T-helper 2 cell treated with Interferon-gamma antibody and Interleukin-4, amounts not matched to agents 5 μg/mL and 100 μg/mL, for 36 hours (primary cell): ENCODE results near the gene ZNF563.
"Not testable (repeated sequence)": the region's sequence is repeated elsewhere in the genome, so short reads cannot be mapped to it uniquely, and the experiment has no call there.

Source experiments
- DNase-seq: peaks from one replicate; pipeline ENCODE4 v3.0.0; 2021; ENCODE audit warnings: low spot score
- H3K27ac Mint-ChIP-seq: one replicate; pipeline ENCODE4 v1.8.0; 2021; ENCODE audit warnings: mild to moderate bottlenecking, mixed read lengths
- H3K27me3 Mint-ChIP-seq: one replicate; pipeline ENCODE4 v1.8.0; 2021; ENCODE audit warnings: low read depth, mixed read lengths
- H3K36me3 Mint-ChIP-seq: one replicate; pipeline ENCODE4 v1.8.0; 2021; ENCODE audit warnings: low read depth, mixed read lengths
- H3K4me1 Mint-ChIP-seq: one replicate; pipeline ENCODE4 v1.8.0; 2021; ENCODE audit warnings: low read depth, mixed read lengths
- H3K4me3 Mint-ChIP-seq: one replicate; pipeline ENCODE4 v1.8.0; 2022; ENCODE audit warnings: mild to moderate bottlenecking, moderate library complexity, mixed read lengths
- H3K9me3 Mint-ChIP-seq: one replicate; pipeline ENCODE4 v1.8.0; 2021; ENCODE audit warnings: mixed read lengths

Gene ZNF563

GRCh38 chr19:12331211-12331941 is 2.1 kb downstream of the ZNF563 start:
- Mint-ChIP-seq H3K27me3 (no peaks in the 10 kb centered on the region), H3K4me3 (peak overlapping the region; percentile 96), H3K27ac (peak overlapping the region; percentile 97), H3K9me3 (peaks cover 18% of the 10 kb centered on the region), H3K4me1 (peaks cover 28% of the 10 kb centered on the region), H3K36me3 (peaks cover 18% of the 10 kb centered on the region)
- peak; percentile 83 for DNase-seq

GRCh38 chr19:12330340-12330739 is 3.1 kb downstream of the ZNF563 start:
- Mint-ChIP-seq H3K27me3 (no peaks in the 10 kb centered on the region), H3K4me1 (peaks cover 28% of the 10 kb centered on the region)

GRCh38 chr19:12325690-12326089 is 7.7 kb downstream of the ZNF563 start:
- no peak overlapping the region for H3K4me3 Mint-ChIP-seq
- H3K9me3 Mint-ChIP-seq = peaks cover 54% of the 10 kb centered on the region
- H3K4me1 Mint-ChIP-seq = peaks cover 3% of the 10 kb centered on the region
- no peak overlapping the region for H3K27ac Mint-ChIP-seq
- no peaks in the 10 kb centered on the region for H3K27me3 Mint-ChIP-seq
- H3K36me3 Mint-ChIP-seq = peaks cover 59% of the 10 kb centered on the region
- no peak for DNase-seq

More at GRCh38 chr19:12330340-12330739, 3.1 kb downstream of the ZNF563 start:
- no peak for DNase-seq
- Mint-ChIP-seq H3K36me3 (peaks cover 27% of the 10 kb centered on the region), H3K27ac (no peak overlapping the region), H3K4me3 (no peak overlapping the region), H3K9me3 (peaks cover 29% of the 10 kb centered on the region)

- H3K27me3 Mint-ChIP-seq = no peaks in the 10 kb centered on the region
- no peak overlapping the region for H3K4me3 Mint-ChIP-seq
- H3K36me3 Mint-ChIP-seq = peaks cover 74% of the 10 kb centered on the region
- DNase-seq = no peak
- peaks cover 1% of the 10 kb centered on the region for H3K4me1 Mint-ChIP-seq
- peaks cover 58% of the 10 kb centered on the region for H3K9me3 Mint-ChIP-seq
- no peak overlapping the region for H3K27ac Mint-ChIP-seq
Measured at GRCh38 chr19:12318782-12319413, 14.5 kb downstream of the ZNF563 start.

- no peak for DNase-seq
- Mint-ChIP-seq H3K27ac (no peak overlapping the region), H3K9me3 (peaks cover 52% of the 10 kb centered on the region), H3K4me1 (peaks cover 1% of the 10 kb centered on the region), H3K36me3 (peaks cover 45% of the 10 kb centered on the region), H3K27me3 (no peaks in the 10 kb centered on the region), H3K4me3 (no peak overlapping the region)
Measured at GRCh38 chr19:12314553-12314952, 18.9 kb downstream of the ZNF563 start.

GRCh38 chr19:12308891-12309290 is 24.5 kb downstream of the ZNF563 start:
- peaks cover 28% of the 10 kb centered on the region for H3K9me3 Mint-ChIP-seq
- H3K4me1 Mint-ChIP-seq, DNase-seq, H3K4me3 Mint-ChIP-seq, H3K36me3 Mint-ChIP-seq, H3K27me3 Mint-ChIP-seq, H3K27ac Mint-ChIP-seq: not testable (repeated sequence)

GRCh38 chr19:12295191-12295590 is 38.2 kb downstream of the ZNF563 start:
- Mint-ChIP-seq H3K27me3 (no peaks in the 10 kb centered on the region), H3K27ac (peak overlapping the region; percentile 97), H3K4me1 (peaks cover 25% of the 10 kb centered on the region), H3K36me3 (peaks cover 34% of the 10 kb centered on the region), H3K4me3 (peak overlapping the region; percentile 98), H3K9me3 (peaks cover 39% of the 10 kb centered on the region)
- no peak for DNase-seq

GRCh38 chr19:12294249-12295158 is 38.9 kb downstream of the ZNF563 start, which contains the start of gene ZNF44:
Gene ZNF44, minus strand, starts transcription at chr19:12294883. Its CDS starts 189 bp downstream, at chr19:12294694.
- Mint-ChIP-seq H3K4me1 (peaks cover 28% of the 10 kb centered on the region), H3K4me3 (peak within 1 kb of the TSS; percentile 100), H3K27ac (peak within 1 kb of the TSS; percentile 99), H3K36me3 (peaks cover 39% of the 10 kb centered on the region), H3K9me3 (peaks cover 39% of the 10 kb centered on the region), H3K27me3 (no peaks in the 10 kb centered on the region)
- peak; percentile 96 for DNase-seq

GRCh38 chr19:12293777-12294248 is 39.6 kb downstream of the ZNF563 start:
- Mint-ChIP-seq H3K27ac (peak overlapping the region; percentile 99), H3K36me3 (peaks cover 46% of the 10 kb centered on the region), H3K9me3 (peaks cover 46% of the 10 kb centered on the region), H3K4me1 (peaks cover 35% of the 10 kb centered on the region), H3K4me3 (peak overlapping the region; percentile 100), H3K27me3 (no peaks in the 10 kb centered on the region)
- peak; percentile 64 for DNase-seq

- H3K36me3 Mint-ChIP-seq = peaks cover 73% of the 10 kb centered on the region
- H3K4me3 Mint-ChIP-seq = peak overlapping the region; percentile 72
- peaks cover 34% of the 10 kb centered on the region for H3K4me1 Mint-ChIP-seq
- peak overlapping the region; percentile 91 for H3K27ac Mint-ChIP-seq
- no peak for DNase-seq
- no peaks in the 10 kb centered on the region for H3K27me3 Mint-ChIP-seq
- H3K9me3 Mint-ChIP-seq = peaks cover 33% of the 10 kb centered on the region
Measured at GRCh38 chr19:12289790-12290065, 43.7 kb downstream of the ZNF563 start.

GRCh38 chr19:12287958-12288500 is 45.4 kb downstream of the ZNF563 start:
- no peak overlapping the region for H3K27ac Mint-ChIP-seq
- peaks cover 24% of the 10 kb centered on the region for H3K4me1 Mint-ChIP-seq
- no peaks in the 10 kb centered on the region for H3K27me3 Mint-ChIP-seq
- H3K4me3 Mint-ChIP-seq = no peak overlapping the region
- peaks cover 74% of the 10 kb centered on the region for H3K36me3 Mint-ChIP-seq
- no peak for DNase-seq
- H3K9me3 Mint-ChIP-seq = peaks cover 38% of the 10 kb centered on the region

- peaks cover 9% of the 10 kb centered on the region for H3K4me1 Mint-ChIP-seq
- no peak for DNase-seq
- H3K27me3 Mint-ChIP-seq = no peaks in the 10 kb centered on the region
- peaks cover 54% of the 10 kb centered on the region for H3K9me3 Mint-ChIP-seq
- no peak overlapping the region for H3K27ac Mint-ChIP-seq
- no peak overlapping the region for H3K4me3 Mint-ChIP-seq
- peaks cover 81% of the 10 kb centered on the region for H3K36me3 Mint-ChIP-seq
Measured at GRCh38 chr19:12284631-12285030, 48.8 kb downstream of the ZNF563 start.

- Mint-ChIP-seq H3K27me3 (no peaks in the 10 kb centered on the region), H3K9me3 (peaks cover 55% of the 10 kb centered on the region), H3K4me1 (peaks cover 6% of the 10 kb centered on the region), H3K36me3 (peaks cover 81% of the 10 kb centered on the region), H3K4me3 (no peak overlapping the region), H3K27ac (no peak overlapping the region)
- DNase-seq = no peak
Measured at GRCh38 chr19:12284226-12284625, 49.2 kb downstream of the ZNF563 start.
